Endothelial cell of umbilical vein (primary cell): Measurements from ENCODE around the gene EFHD2. TPM values are rescaled to one million over a fixed set of nuclear protein-coding genes. Genes with fewer than 3 reads are reported as not detected.

Source experiments
- BruUV-seq: library from RNA; stranded (reverse); fragments of 400-500 nt; replicated peaks from 2 replicates; lab custom pipeline; 2021; lab: Mats Ljungman, UMichigan
- CTCF ChIA-PET: fragments of 300-600, 350-600 bp; sonication (Branson Sonifier 250); formaldehyde crosslinking; loops from one replicate; lab custom pipeline; 2021; ENCODE audit warnings: antibody characterized with exemption, inconsistent platforms; lab: Charles Lee
- POLR2A ChIA-PET: fragments of 300-600, 350-600 bp; sonication (Branson Sonifier 250); formaldehyde crosslinking; loops from one replicate; lab custom pipeline; 2021; ENCODE audit warnings: antibody characterized with exemption, inconsistent platforms; lab: Charles Lee
- DNase-seq: peaks from one replicate; pipeline ENCODE4 v3.0.0-alpha.2; 2011; ENCODE audit warnings: low read depth, low spot score
- FAIRE-seq: peaks from 2 replicates; lab custom pipeline; 2011; peaks lifted over from hg19 to GRCh38; lab: Jason Lieb, UNC
- H2AFZ ChIP-seq: 2 replicates; pipeline ENCODE4 v1.6.0; 2012; ENCODE audit warnings: low read depth, low read length, control low read depth, inconsistent platforms
- H3K27ac ChIP-seq: 2 replicates; pipeline ENCODE4 v1.5.1; 2011; ENCODE audit warnings: low read depth, mild to moderate bottlenecking, control low read depth, low read length, moderate library complexity; ENCODE audit not compliant: insufficient read depth
- H3K27me3 ChIP-seq, 2 experiments: 2 replicates each; pipeline versions ENCODE4 v1.6.0 to v1.6.1; 2011; ENCODE audit warnings: low read length in 2 of 2, mixed read lengths in 1 of 2; ENCODE audit not compliant: control insufficient read depth in 2 of 2, insufficient read depth in 2 of 2
- H3K36me3 ChIP-seq, 2 experiments: 2 replicates in 1 of 2; 3 replicates in 1 of 2; pipeline ENCODE4 v1.5.1; 2011; ENCODE audit warnings: low read length in 2 of 2, mild to moderate bottlenecking in 1 of 2, moderate library complexity in 1 of 2; ENCODE audit not compliant: control insufficient read depth in 2 of 2, insufficient read depth in 2 of 2; ENCODE audit errors: extremely low read depth in 1 of 2
- H3K4me1 ChIP-seq: 3 replicates; pipeline ENCODE4 v1.5.1; 2011; ENCODE audit warnings: mild to moderate bottlenecking, low read length; ENCODE audit not compliant: control insufficient read depth, insufficient read depth; ENCODE audit errors: extremely low read depth
- H3K4me2 ChIP-seq: 2 replicates; pipeline ENCODE4 v1.6.1; 2011; ENCODE audit warnings: low read length, control low read depth, mixed read lengths; ENCODE audit not compliant: insufficient read depth
- H3K4me3 ChIP-seq, 3 experiments: fragments of 200-600 bp in 1 of 3; sonication (generic), shearing (Covaris generic) in 1 of 3; replicated peaks in 1 of 3; 2 replicates each; pipeline ENCODE4 v1.5.1; 2011 to 2016; ENCODE audit warnings: control low read depth in 3 of 3, low read length in 3 of 3, mild to moderate bottlenecking in 2 of 3, inconsistent platforms in 1 of 3, low read depth in 1 of 3, moderate library complexity in 1 of 3; ENCODE audit not compliant: insufficient read depth in 1 of 3
- H3K79me2 ChIP-seq: 2 replicates; pipeline ENCODE4 v1.6.0; 2012; ENCODE audit warnings: low read length, inconsistent platforms; ENCODE audit not compliant: control insufficient read depth, insufficient read depth
- H3K9ac ChIP-seq: replicated peaks from 2 replicates; pipeline ENCODE3; 2011; ENCODE audit warnings: low read length, control low read depth; ENCODE audit not compliant: insufficient read depth; ENCODE audit errors: extremely low read depth
- H3K9me1 ChIP-seq: replicated peaks from 3 replicates; pipeline ENCODE4 v1.6.0; 2011; ENCODE audit warnings: mild to moderate bottlenecking, low read length; ENCODE audit not compliant: control insufficient read depth, insufficient read depth; ENCODE audit errors: extremely low read depth
- H3K9me3 ChIP-seq: replicated peaks from 2 replicates; pipeline ENCODE4 v1.5.1; 2012; ENCODE audit warnings: low read length, inconsistent platforms; ENCODE audit not compliant: control insufficient read depth, insufficient read depth
- H4K20me1 ChIP-seq: replicated peaks from 2 replicates; pipeline ENCODE3; 2011; ENCODE audit warnings: mild to moderate bottlenecking, low read length; ENCODE audit not compliant: control insufficient read depth, insufficient read depth; ENCODE audit errors: extremely low read depth
- EZH2 ChIP-seq: IDR thresholded peaks from 2 replicates; pipeline ENCODE4 v1.6.1; 2012; ENCODE audit warnings: borderline replicate concordance, low read depth, mild to moderate bottlenecking, moderate library complexity, low read length, inconsistent platforms; ENCODE audit not compliant: severe bottlenecking
- FOS ChIP-seq: IDR thresholded peaks from 2 replicates; pipeline ENCODE4 v1.6.1; 2011; ENCODE audit warnings: mild to moderate bottlenecking, low read length, moderate library complexity, borderline replicate concordance; ENCODE audit not compliant: insufficient read depth
- GATA2 ChIP-seq: IDR thresholded peaks from 2 replicates; pipeline ENCODE4 v1.7.0; 2011; ENCODE audit warnings: low read depth, mild to moderate bottlenecking, moderate library complexity, mixed read lengths, low read length; ENCODE audit not compliant: insufficient read length, insufficient read depth
- JUN ChIP-seq: IDR thresholded peaks from 2 replicates; pipeline ENCODE4 v1.6.1; 2011; ENCODE audit warnings: borderline replicate concordance, low read depth; ENCODE audit not compliant: insufficient read length, insufficient read depth
- MYC ChIP-seq: IDR thresholded peaks from one replicate; pipeline ENCODE4 v1.6.1; 2011; ENCODE audit warnings: mild to moderate bottlenecking, low read depth, low read length
- POLR2A ChIP-seq: IDR thresholded peaks from 2 replicates; pipeline ENCODE4 v1.6.1; 2012; ENCODE audit warnings: low read depth, mild to moderate bottlenecking, control low read depth, low read length
- POLR2AphosphoS5 ChIP-seq: IDR thresholded peaks from 2 replicates; pipeline ENCODE4 v1.6.1; 2012; ENCODE audit warnings: low read depth, mild to moderate bottlenecking, control low read depth, low read length, moderate library complexity; ENCODE audit not compliant: insufficient read depth
- dilution Hi-C: fragments of 300-500 bp; cut with MboI; formaldehyde crosslinking; loops from one replicate; pipeline ENCODE4 v1.15.0; 2019; ENCODE audit warnings: low sequenced_read_pairs; ENCODE audit not compliant: extremely low pct_ligation_motif_present
- intact Hi-C: fragments of 100-400 bp; cut with micrococcal nuclease; formaldehyde crosslinking; loops from one replicate; pipeline ENCODE4 v1.10.0; 2022
- polyA plus RNA-seq, 4 experiments: library from polyadenylated mRNA; depleted of rRNA in 3 of 4; stranded (reverse) in 3 of 4; unstranded in 1 of 4; fragments of >200 nt; gene quantifications; 2 replicates each; pipeline versions ENCODE4 v1.2.1 to v1.2.3, GENCODE V29; 2011 to 2012; ENCODE audit warnings: missing spikeins in 1 of 4
- total RNA-seq: library from RNA; stranded (reverse); gene quantifications from 2 replicates; pipeline ENCODE4 v1.2.3, GENCODE V29; 2021
- TF ChIP-seq, protein P1 (sequence below), 2 donors: IDR thresholded peaks; 1 replicate in 1 of 2; 2 replicates in 1 of 2; pipeline ENCODE4 v1.5.1; 2011; ENCODE audit warnings: low read length in 2 of 2, mild to moderate bottlenecking in 2 of 2, moderate library complexity in 2 of 2, control low read depth in 1 of 2, inconsistent platforms in 1 of 2, low read depth in 1 of 2; ENCODE audit not compliant: insufficient read depth in 1 of 2; ENCODE audit errors: extremely low read depth in 1 of 2
- TF ChIP-seq, protein P2 (sequence below): IDR thresholded peaks from 2 replicates; pipeline ENCODE4 v1.6.1; 2011; ENCODE audit not compliant: insufficient read depth, insufficient read length

EFHD2 gene
- total and polyA plus RNA-seq, 2 donors (not counting 3 experiments of a cell fraction or from before 2014, with no cell fraction given): 50.2 to 73.5 TPM

GRCh38 chr1:15425521-15425920, 15.8 kb downstream of the EFHD2 start:
- dilution Hi-C loops: no loop called here
- TF ChIP-seq, protein P1, sequence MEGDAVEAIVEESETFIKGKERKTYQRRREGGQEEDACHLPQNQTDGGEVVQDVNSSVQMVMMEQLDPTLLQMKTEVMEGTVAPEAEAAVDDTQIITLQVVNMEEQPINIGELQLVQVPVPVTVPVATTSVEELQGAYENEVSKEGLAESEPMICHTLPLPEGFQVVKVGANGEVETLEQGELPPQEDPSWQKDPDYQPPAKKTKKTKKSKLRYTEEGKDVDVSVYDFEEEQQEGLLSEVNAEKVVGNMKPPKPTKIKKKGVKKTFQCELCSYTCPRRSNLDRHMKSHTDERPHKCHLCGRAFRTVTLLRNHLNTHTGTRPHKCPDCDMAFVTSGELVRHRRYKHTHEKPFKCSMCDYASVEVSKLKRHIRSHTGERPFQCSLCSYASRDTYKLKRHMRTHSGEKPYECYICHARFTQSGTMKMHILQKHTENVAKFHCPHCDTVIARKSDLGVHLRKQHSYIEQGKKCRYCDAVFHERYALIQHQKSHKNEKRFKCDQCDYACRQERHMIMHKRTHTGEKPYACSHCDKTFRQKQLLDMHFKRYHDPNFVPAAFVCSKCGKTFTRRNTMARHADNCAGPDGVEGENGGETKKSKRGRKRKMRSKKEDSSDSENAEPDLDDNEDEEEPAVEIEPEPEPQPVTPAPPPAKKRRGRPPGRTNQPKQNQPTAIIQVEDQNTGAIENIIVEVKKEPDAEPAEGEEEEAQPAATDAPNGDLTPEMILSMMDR (IDR thresholded peaks at IDR 0.05; ENCODE audit: extremely low read depth in 1 of 2, insufficient read depth in 1 of 2, low read depth in 1 of 2, low read length in 2 of 2): no peak
- no peak for TF ChIP-seq POLR2A
- TF ChIP-seq JUN: no peak
- TF ChIP-seq, protein P2, sequence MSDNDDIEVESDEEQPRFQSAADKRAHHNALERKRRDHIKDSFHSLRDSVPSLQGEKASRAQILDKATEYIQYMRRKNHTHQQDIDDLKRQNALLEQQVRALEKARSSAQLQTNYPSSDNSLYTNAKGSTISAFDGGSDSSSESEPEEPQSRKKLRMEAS: no peak
- TF ChIP-seq MYC: no peak
- TF ChIP-seq GATA2: no peak
- no peak for TF ChIP-seq FOS
- no peak for TF ChIP-seq EZH2
- TF ChIP-seq POLR2AphosphoS5: no peak
- H3K4me2 ChIP-seq: no peak overlapping the region
- no peaks in the 10 kb centered on the region for H3K9me1 ChIP-seq
- no peaks in the 10 kb centered on the region for H4K20me1 ChIP-seq
- no TSS peak for BruUV-seq
- FAIRE-seq (no peak), DNase-seq (no peak)
- no peaks in the 10 kb centered on the region for H3K9me3 ChIP-seq
- peaks cover 9 to 18% of the 10 kb centered on the region in 2 experiments for H3K36me3 ChIP-seq
- no peak overlapping the region for H3K9ac ChIP-seq
- H3K4me1 ChIP-seq: peaks cover 2% of the 10 kb centered on the region
- no peak overlapping the region for H3K4me3 ChIP-seq
- ChIA-PET POLR2A (no interaction called here), CTCF (interaction anchor here (1.0 to 13.1 kb wide), 3 partner anchors 93 to 102 kb away, joined by 3 to 332 read pairs (median 6); no protein-coding TSS in a partner anchor)
- H3K27ac ChIP-seq: no peak overlapping the region
- no peaks in the 10 kb centered on the region for H3K27me3 ChIP-seq
- intact Hi-C loops: no loop called here
- no peak overlapping the region for H2AFZ ChIP-seq
- peaks cover 39% of the 10 kb centered on the region for H3K79me2 ChIP-seq
